HG02938 (cell line): ENCODE results near the gene KCTD11.

ENCODE experiments used
- ATAC-seq: cut with Tn5 transposase; IDR thresholded peaks from one replicate; pipeline ENCODE4 v1.9.1; 2021; ENCODE audit warnings: mild to moderate bottlenecking, moderate library complexity; ENCODE audit not compliant: unreplicated experiment

KCTD11 gene

GRCh38 chr17:7351665-7352502 lies at the start of gene KCTD11:
Gene KCTD11, plus strand, starts transcription at chr17:7352162.
- peak; percentile 45 for ATAC-seq

GRCh38 chr17:7304179-7304578 lies 47.8 kb upstream of the KCTD11 start:
- no peak for ATAC-seq

DNA sequence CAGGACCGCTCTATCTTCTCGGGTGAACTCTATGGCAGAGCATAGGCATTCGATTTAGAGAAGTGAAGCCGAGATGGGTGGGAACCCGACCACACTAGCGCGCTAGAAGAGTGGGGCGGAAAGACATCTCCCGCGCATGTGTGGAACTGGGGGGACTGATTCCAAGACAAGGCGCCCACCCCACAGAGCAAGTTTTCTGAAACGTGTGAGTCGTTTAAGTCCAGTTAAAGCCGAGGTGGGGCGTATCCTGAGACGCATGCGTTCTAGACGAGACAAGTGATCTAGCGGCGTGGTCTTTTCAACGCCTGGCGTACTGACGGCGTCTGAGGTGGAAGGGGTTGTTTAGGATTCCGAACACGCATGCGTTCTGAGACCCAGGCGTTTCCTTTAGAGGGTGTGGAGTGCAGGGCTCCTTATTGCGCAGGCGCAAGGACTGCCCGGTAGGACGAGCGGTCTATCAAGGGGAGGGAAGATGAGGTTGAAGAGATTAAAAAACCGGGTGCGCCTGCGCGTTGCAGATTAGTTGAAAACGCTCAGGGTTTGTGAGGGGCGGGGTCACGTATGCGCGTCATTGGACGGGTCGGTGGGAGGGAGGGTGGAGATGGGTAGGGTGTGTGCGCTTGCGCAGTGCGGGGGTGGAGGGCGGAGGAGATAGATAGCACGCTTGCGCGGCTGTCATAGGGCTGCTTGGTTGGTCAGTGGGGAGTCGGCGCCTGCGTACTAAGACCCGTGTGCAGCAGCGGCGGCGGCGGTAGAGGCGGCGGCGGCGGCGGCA lies 44.9 kb upstream of the KCTD11 start, which contains the start of gene EIF5A:
Gene EIF5A (plus strand): TSS at position 718 of the 775 bp plus-strand sequence. CDS start 2,008 bp downstream, outside the sequence.
- peak; percentile 55 for ATAC-seq

GRCh38 chr17:7307686-7308624 lies 44.0 kb upstream of the KCTD11 start:
- ATAC-seq, result peak; percentile 14

DNA sequence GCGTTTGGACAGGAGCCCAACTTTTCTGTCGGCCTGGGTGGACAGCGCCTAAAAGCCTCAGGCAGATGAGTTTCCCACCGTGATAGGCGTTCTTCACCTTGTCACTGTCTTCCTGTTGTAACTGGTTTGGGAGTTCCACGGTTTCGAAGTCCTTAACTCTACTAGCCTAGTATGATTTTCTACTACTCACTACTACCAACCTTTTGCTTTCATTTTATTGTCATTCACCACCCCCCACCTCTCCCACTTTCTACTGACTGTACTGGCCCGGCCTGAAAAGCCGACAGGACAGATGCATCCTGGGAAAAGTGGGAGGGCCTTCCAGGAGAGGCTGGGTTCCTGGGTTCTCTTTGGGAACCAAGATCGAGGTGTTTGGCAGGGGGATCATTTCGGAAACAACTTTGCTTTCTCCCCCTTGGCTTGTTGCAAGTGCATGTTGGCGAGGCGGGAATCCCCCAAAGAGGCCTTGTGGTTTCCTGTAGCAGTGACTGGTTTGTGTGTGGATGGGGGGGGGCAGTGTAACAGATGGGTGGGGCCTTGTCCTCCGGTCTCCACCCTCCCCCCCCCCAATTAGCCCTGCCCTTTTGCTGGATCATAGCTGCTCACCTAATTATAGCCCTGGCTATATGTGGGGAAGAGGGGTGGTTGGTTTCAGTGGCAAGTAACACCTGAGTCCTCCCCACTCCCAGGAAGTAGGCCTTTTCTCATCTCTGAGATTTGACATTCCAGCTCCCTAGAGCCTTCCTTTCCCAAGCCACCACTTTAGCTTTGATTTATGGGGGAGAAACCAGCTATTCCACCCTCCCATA lies 43.1 kb upstream of the KCTD11 start:
- ATAC-seq, result no peak

DNA sequence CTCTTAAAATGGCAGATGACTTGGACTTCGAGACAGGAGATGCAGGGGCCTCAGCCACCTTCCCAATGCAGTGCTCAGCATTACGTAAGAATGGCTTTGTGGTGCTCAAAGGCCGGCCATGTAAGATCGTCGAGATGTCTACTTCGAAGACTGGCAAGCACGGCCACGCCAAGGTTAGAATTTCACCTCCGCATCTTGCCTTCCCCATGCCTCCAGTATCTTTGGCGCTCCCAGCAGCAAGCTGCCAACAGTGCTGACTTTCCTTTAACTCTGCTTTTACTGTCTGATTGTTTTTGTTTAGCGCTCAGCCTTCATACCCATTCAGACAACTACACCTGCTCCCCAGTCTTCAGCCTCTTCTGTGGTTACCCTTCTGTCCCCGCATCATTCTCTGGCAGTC lies 42.3 kb upstream of the KCTD11 start:
- ATAC-seq, result no peak

DNA sequence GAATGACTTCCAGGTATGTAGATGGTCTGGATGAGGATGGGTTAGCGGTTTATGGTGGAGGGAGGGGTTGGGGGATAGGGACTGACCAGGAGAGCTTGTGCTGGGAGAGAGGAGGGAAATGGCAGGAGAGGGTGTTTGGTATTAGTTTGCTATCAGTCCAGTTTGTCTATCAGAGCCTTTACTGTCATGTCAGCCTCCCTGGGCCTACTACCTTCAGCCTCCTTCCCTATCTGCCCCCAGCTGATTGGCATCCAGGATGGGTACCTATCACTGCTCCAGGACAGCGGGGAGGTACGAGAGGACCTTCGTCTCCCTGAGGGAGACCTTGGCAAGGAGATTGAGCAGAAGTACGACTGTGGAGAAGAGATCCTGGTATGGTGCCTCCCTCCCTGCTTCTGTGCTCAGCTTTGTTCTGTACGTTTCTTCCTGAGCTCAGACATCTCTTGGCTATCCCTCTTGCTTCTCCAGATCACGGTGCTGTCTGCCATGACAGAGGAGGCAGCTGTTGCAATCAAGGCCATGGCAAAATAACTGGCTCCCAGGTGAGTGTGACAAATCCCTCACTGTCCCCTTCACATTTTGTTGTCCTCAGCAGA lies 40.8 kb upstream of the KCTD11 start:
- ATAC-seq, result no peak

DNA sequence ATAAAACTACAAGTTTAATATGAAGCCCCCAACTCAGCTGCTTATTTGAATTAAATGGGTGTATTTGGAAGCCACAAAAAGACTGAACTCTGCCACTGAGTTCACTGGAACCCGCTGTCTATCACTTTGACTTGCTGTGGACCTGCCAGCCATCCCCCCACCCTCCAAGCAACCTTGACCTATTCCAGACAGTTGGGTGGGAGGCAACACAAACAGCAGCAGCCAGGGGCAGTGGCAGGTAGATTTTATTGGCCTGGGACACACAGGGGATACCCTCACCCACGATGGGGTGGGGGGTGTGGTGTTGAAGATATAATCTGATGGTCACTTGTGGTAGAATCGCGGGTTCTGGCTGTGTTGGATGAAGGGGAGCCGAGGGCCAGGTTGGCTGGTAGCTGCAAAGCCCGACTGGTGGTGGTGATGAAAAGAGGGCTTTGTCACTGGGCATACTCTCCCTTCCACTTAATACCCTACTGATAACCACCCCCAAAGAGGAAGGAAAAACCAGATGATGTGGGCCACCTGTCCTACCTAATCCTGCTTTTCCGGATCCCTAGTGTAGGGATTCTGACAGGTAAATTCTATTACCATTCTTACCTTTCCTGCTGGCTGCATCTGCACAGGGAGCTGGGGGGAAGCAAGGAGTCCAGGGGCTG lies 39.4 kb upstream of the KCTD11 start:
- no peak for ATAC-seq

- ATAC-seq, result no peak
Measured at GRCh38 chr17:7313088-7313889, 38.7 kb upstream of the KCTD11 start.

GRCh38 chr17:7313890-7314718 lies 37.9 kb upstream of the KCTD11 start:
- ATAC-seq, result no peak

- ATAC-seq, result peak; percentile 60
Measured at GRCh38 chr17:7314719-7315569, 37.0 kb upstream of the KCTD11 start, which contains the start of gene GPS2. Gene GPS2, minus strand, starts transcription at chr17:7315360. Its CDS starts 308 bp downstream, at chr17:7315052.

DNA sequence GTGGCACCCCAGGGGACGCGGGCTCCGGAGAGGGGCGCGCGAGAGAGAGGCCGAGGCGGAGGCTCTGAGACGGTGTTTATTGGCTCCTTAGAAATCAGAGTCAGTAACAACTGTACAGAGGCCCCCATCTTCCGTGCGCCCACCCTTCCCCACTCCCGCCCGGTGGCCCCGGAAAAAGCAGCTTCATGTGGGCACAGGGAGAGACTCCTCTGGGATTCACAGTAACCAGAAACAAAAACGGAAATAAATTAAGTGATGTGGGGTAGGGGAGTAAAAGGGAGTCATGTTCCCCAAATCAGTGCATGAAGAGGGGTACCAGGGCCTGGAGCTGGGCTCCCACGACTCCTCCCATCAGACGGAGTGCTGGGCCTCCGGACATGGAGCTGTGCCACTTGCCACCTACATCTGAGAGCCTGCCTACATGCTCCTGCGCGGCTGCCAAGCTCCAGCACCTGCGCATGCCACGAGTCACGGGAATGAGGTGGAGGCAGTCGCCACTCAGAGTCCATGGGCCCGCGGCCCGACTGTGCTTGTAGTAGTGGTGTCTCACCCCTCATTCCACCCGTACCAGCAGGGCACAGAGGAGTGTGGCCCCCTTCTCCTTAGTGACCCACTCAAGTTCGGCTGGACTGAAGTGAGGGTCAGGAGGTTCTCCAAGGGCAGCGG lies 36.3 kb upstream of the KCTD11 start:
- peak; percentile 7 for ATAC-seq

GRCh38 chr17:7317161-7317803 lies 34.7 kb upstream of the KCTD11 start:
- no peak for ATAC-seq

DNA sequence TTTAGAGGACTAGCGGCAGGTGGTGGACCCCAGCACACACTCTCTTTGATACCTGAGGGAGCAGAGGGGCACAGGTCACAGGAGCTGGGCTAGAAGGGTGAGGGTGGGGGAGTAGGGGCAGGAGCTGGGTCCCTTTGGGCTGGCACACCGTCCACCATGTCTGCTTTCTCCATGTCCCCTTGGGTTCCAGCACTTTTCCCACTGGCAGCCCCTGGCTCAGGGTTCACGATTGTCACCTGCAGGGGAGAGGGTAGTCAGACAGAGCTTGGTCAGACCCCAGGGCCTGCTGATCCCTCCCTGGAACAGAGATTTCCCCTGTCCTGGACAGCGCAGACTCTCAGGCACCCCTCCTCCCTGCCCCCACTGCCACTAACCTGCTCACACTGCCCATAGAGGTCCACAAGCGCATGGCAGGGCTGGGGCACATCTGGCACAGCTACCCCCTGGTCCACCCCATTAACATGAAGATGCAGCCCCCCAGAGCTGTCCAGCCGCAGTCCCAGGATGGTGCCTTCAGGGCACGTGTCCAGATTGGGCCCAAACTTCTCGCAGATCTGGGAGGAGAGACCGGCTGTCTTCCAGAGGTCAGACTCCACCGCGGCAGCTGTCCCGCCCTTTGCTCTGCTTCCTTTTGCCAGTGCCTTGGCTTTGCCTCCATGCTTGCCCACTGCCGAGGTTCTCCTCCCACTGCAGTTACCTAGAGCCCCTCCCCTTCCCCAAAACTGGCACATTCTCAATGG lies 33.7 kb upstream of the KCTD11 start:
- no peak for ATAC-seq

DNA sequence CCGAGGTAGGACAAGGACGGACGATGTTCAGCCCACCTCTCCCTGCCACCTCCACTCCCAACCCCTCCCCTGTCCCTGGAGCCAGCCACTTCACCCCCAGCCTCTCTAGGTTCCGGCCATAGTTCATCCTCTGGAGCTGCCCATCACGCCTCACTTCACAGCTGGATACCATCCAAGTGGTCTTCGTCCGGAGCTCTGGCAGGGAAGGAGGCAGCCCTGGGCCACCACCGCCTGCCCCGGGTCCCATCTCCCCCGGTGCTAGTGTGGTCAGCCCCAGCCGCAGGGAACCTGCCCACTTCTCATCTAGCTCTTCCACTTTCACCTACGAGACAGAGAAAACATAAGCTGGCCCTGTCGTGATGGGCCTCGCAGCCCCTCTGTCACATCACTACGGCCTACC lies 30.5 kb upstream of the KCTD11 start:
- no peak for ATAC-seq
